PC-3 (cell line): ENCODE data around the gene WNT10A.

Source experiments
- EZH2 ChIP-seq: fragments of 300-600 bp; sonication (generic); IDR thresholded peaks from one replicate; pipeline ENCODE4 v1.6.1; 2017; ENCODE audit warnings: antibody characterized with exemption, mild to moderate bottlenecking, low read length; ENCODE audit not compliant: unreplicated experiment
- EZH2phosphoT487 ChIP-seq: fragments of 300-600 bp; sonication (generic); IDR thresholded peaks from 2 replicates; pipeline ENCODE4 v1.6.1; 2018; ENCODE audit warnings: mild to moderate bottlenecking, antibody characterized with exemption, low read length, borderline replicate concordance
- TF ChIP-seq, protein P1 (sequence below): fragments of 300-600 bp; sonication (generic); conservative IDR thresholded peaks from 2 replicates; pipeline ENCODE4 v1.5.1; 2017; ENCODE audit warnings: antibody characterized with exemption, low read depth, mild to moderate bottlenecking, low read length

GRCh38 chr2:218873359-218874194, 7.1 kb upstream of the WNT10A start:
- TF ChIP-seq EZH2 (no peak), EZH2phosphoT487 (no peak)
- TF ChIP-seq, protein P1, sequence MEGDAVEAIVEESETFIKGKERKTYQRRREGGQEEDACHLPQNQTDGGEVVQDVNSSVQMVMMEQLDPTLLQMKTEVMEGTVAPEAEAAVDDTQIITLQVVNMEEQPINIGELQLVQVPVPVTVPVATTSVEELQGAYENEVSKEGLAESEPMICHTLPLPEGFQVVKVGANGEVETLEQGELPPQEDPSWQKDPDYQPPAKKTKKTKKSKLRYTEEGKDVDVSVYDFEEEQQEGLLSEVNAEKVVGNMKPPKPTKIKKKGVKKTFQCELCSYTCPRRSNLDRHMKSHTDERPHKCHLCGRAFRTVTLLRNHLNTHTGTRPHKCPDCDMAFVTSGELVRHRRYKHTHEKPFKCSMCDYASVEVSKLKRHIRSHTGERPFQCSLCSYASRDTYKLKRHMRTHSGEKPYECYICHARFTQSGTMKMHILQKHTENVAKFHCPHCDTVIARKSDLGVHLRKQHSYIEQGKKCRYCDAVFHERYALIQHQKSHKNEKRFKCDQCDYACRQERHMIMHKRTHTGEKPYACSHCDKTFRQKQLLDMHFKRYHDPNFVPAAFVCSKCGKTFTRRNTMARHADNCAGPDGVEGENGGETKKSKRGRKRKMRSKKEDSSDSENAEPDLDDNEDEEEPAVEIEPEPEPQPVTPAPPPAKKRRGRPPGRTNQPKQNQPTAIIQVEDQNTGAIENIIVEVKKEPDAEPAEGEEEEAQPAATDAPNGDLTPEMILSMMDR = no peak
